Right lobe of liver (tissue), 5 donors: ENCODE results near the gene OR5D13. TPM values are rescaled to one million over a fixed set of nuclear protein-coding genes. Genes with fewer than 3 reads are reported as not detected.

Source experiments
- total RNA-seq, 6 experiments: library from RNA; depleted of rRNA in 2 of 6; stranded (reverse); fragments of >200 nt in 2 of 6; fragmentation: NEBNext Ultra II Directional in 3 of 6; extraction: Animal tissue kit (Norgen Biotek cat#: 25700) in 3 of 6; gene quantifications; one replicate each; pipeline versions ENCODE4 v1.1.0 to v1.2.4, GENCODE V29; 2016 to 2023
- donor health status: DM: no; HTN: no; CAD: no.
- donor health status: DM: no; HTN: no; CAD: no.
- donor health status: DM: no; HTN: yes; CAD: no.
- donor health status: DM: no; HTN: yes; CAD: no.

OR5D13 gene
- total RNA-seq, 6 experiments from 2014 or later: not detected

Other genes with a start within 250 kb of the OR5D13 start
- gene OR4C15, start 219.0 kb upstream of the OR5D13 start, total RNA-seq: not detected
- gene OR4C16, start 201.3 kb upstream of the OR5D13 start, total RNA-seq: not detected
- gene OR4C11, start 165.8 kb upstream of the OR5D13 start, total RNA-seq: not detected
- not detected for gene OR4P4, start 138.3 kb upstream of the OR5D13 start, total RNA-seq
- gene OR4S2, start 125.1 kb upstream of the OR5D13 start, total RNA-seq: not detected
- not detected for gene OR4C6, start 111.2 kb upstream of the OR5D13 start, total RNA-seq
- gene OR5D14, start 22.1 kb downstream of the OR5D13 start, total RNA-seq: not detected
- gene OR5L1, start 37.9 kb downstream of the OR5D13 start, total RNA-seq: not detected
- gene OR5D18, start 46.2 kb downstream of the OR5D13 start, total RNA-seq: not detected
- not detected for gene OR5L2, start 53.8 kb downstream of the OR5D13 start, total RNA-seq
- not detected for gene OR5D16, start 65.3 kb downstream of the OR5D13 start, total RNA-seq
- gene TRIM51, start 109.9 kb downstream of the OR5D13 start, total RNA-seq: not detected
- not detected for gene OR5W2, start 141.1 kb downstream of the OR5D13 start, total RNA-seq
- gene OR5I1, start 163.0 kb downstream of the OR5D13 start, total RNA-seq: not detected
- not detected for gene OR10AG1, start 196.5 kb downstream of the OR5D13 start, total RNA-seq
- not detected for gene OR5F1, start 221.2 kb downstream of the OR5D13 start, total RNA-seq